ENCODE results near the gene GRAMD1A.

DNA sequence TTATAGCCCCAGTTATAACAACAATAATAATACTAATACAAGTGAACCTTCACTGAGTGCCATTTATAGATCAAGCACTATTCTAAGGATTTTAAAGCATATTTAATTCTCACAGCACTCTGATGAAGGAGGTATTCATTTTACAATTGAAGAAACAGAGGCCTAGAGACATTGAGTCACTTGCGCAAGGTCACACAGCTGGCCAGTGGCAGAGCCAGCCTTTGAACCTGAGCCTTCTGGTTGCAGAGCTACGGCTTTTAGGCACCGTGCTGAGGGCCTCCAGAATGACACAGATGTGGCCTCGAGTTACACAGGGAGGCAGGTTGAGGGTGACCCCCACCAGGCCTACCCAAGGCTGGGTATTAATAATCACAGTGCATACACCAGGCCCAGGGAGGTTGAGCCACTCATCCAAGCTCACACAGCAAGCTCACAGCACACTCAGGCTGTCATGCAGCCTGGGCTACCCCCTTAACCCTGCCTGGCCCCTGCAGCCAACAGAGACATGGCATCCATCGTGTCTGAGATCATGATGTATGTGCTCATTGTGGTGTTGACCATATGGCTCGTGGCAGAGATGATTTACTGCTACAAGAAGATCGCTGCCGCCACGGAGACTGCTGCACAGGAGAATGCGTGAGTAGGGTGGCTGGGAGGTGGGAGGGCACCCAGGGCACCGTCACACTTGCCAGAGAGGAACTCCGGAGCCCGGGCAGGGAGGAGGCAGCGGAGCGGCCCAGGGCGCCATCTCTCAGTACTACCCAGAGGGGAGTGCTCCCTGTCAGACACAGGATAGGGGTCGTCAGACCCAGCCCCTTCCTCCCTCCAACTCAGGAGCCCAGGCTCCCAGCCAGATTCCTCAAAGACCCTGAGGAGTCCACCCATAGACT, 38.7 kb downstream of the GRAMD1A start:
- TF ChIP-seq, protein P1, sequence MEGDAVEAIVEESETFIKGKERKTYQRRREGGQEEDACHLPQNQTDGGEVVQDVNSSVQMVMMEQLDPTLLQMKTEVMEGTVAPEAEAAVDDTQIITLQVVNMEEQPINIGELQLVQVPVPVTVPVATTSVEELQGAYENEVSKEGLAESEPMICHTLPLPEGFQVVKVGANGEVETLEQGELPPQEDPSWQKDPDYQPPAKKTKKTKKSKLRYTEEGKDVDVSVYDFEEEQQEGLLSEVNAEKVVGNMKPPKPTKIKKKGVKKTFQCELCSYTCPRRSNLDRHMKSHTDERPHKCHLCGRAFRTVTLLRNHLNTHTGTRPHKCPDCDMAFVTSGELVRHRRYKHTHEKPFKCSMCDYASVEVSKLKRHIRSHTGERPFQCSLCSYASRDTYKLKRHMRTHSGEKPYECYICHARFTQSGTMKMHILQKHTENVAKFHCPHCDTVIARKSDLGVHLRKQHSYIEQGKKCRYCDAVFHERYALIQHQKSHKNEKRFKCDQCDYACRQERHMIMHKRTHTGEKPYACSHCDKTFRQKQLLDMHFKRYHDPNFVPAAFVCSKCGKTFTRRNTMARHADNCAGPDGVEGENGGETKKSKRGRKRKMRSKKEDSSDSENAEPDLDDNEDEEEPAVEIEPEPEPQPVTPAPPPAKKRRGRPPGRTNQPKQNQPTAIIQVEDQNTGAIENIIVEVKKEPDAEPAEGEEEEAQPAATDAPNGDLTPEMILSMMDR (IDR thresholded peaks at IDR 0.05 in 2 of 3, conservative IDR thresholded peaks at IDR 0.05 in 1 of 3; ENCODE audit: borderline replicate concordance in 1 of 3, insufficient read depth in 1 of 3, low read depth in 2 of 3, low read length in 2 of 3): no peak
- TF ChIP-seq TCF7L2 (IDR thresholded peaks at IDR 0.05; ENCODE audit: borderline replicate concordance, extremely low read depth, insufficient read depth, insufficient read length) (no peak), JUND (IDR thresholded peaks at IDR 0.05) (no peak), POLR2A (IDR thresholded peaks at IDR 0.05; ENCODE audit: borderline replicate concordance, extremely low read depth, insufficient read depth, insufficient read length) (no peak)
- TF ChIP-seq, protein P2, sequence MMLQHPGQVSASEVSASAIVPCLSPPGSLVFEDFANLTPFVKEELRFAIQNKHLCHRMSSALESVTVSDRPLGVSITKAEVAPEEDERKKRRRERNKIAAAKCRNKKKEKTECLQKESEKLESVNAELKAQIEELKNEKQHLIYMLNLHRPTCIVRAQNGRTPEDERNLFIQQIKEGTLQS (IDR thresholded peaks at IDR 0.05): no peak
- TF ChIP-seq, protein P3, sequence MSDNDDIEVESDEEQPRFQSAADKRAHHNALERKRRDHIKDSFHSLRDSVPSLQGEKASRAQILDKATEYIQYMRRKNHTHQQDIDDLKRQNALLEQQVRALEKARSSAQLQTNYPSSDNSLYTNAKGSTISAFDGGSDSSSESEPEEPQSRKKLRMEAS (IDR thresholded peaks at IDR 0.05): no peak
- TF ChIP-seq, protein P4, sequence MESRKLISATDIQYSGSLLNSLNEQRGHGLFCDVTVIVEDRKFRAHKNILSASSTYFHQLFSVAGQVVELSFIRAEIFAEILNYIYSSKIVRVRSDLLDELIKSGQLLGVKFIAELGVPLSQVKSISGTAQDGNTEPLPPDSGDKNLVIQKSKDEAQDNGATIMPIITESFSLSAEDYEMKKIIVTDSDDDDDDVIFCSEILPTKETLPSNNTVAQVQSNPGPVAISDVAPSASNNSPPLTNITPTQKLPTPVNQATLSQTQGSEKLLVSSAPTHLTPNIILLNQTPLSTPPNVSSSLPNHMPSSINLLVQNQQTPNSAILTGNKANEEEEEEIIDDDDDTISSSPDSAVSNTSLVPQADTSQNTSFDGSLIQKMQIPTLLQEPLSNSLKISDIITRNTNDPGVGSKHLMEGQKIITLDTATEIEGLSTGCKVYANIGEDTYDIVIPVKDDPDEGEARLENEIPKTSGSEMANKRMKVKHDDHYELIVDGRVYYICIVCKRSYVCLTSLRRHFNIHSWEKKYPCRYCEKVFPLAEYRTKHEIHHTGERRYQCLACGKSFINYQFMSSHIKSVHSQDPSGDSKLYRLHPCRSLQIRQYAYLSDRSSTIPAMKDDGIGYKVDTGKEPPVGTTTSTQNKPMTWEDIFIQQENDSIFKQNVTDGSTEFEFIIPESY (IDR thresholded peaks at IDR 0.05; ENCODE audit: extremely low read depth, insufficient replicate concordance, low read length): no peak
- TF ChIP-seq, protein P5, sequence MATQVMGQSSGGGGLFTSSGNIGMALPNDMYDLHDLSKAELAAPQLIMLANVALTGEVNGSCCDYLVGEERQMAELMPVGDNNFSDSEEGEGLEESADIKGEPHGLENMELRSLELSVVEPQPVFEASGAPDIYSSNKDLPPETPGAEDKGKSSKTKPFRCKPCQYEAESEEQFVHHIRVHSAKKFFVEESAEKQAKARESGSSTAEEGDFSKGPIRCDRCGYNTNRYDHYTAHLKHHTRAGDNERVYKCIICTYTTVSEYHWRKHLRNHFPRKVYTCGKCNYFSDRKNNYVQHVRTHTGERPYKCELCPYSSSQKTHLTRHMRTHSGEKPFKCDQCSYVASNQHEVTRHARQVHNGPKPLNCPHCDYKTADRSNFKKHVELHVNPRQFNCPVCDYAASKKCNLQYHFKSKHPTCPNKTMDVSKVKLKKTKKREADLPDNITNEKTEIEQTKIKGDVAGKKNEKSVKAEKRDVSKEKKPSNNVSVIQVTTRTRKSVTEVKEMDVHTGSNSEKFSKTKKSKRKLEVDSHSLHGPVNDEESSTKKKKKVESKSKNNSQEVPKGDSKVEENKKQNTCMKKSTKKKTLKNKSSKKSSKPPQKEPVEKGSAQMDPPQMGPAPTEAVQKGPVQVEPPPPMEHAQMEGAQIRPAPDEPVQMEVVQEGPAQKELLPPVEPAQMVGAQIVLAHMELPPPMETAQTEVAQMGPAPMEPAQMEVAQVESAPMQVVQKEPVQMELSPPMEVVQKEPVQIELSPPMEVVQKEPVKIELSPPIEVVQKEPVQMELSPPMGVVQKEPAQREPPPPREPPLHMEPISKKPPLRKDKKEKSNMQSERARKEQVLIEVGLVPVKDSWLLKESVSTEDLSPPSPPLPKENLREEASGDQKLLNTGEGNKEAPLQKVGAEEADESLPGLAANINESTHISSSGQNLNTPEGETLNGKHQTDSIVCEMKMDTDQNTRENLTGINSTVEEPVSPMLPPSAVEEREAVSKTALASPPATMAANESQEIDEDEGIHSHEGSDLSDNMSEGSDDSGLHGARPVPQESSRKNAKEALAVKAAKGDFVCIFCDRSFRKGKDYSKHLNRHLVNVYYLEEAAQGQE (IDR thresholded peaks at IDR 0.05; ENCODE audit: low read depth): no peak
